Calu3 (cell line): ENCODE data around the gene LEFTY1. TPM values are rescaled to one million over a fixed set of nuclear protein-coding genes. Genes with fewer than 3 reads are reported as not detected.

Experiments used
- BruUV-seq: library from RNA; stranded (reverse); fragments of 400-500 nt; replicated peaks from 2 replicates; lab custom pipeline; 2021; lab: Mats Ljungman, UMichigan
- CTCF ChIA-PET: fragments of 300-600 bp; sonication (Branson Sonifier 250); formaldehyde crosslinking; loops from one replicate; lab custom pipeline; 2022; ENCODE audit warnings: antibody characterized with exemption; lab: Charles Lee
- DNase-seq: peaks from one replicate; pipeline ENCODE4 v3.0.0; 2022
- H3K27ac Mint-ChIP-seq: one replicate; pipeline ENCODE4 v1.8.0; 2022; ENCODE audit warnings: mixed read lengths; ENCODE audit not compliant: unreplicated experiment
- H3K27me3 Mint-ChIP-seq: one replicate; pipeline ENCODE4 v1.8.0; 2022; ENCODE audit warnings: mixed read lengths; ENCODE audit not compliant: unreplicated experiment
- H3K36me3 Mint-ChIP-seq: one replicate; pipeline ENCODE4 v1.8.0; 2022; ENCODE audit warnings: mild to moderate bottlenecking, moderate library complexity, mixed read lengths; ENCODE audit not compliant: insufficient read depth, unreplicated experiment
- H3K4me1 Mint-ChIP-seq: one replicate; pipeline ENCODE4 v1.8.0; 2022; ENCODE audit warnings: mild to moderate bottlenecking, low read depth, mixed read lengths; ENCODE audit not compliant: unreplicated experiment
- H3K4me3 Mint-ChIP-seq: one replicate; pipeline ENCODE4 v1.8.0; 2022; ENCODE audit warnings: mild to moderate bottlenecking, low read depth, moderate library complexity, mixed read lengths; ENCODE audit not compliant: unreplicated experiment
- H3K9me3 Mint-ChIP-seq: one replicate; pipeline ENCODE4 v1.8.0; 2022; ENCODE audit warnings: low read depth, mixed read lengths; ENCODE audit not compliant: unreplicated experiment
- CTCF ChIP-seq: fragments of 200-600 bp; IDR thresholded peaks from one replicate; pipeline ENCODE4 v1.8.0; 2022; ENCODE audit warnings: antibody characterized with exemption; ENCODE audit not compliant: unreplicated experiment
- intact Hi-C: fragments of 100-400 bp; cut with micrococcal nuclease; formaldehyde crosslinking; loops from one replicate; pipeline ENCODE4 v1.10.0; 2022; ENCODE audit not compliant: unreplicated experiment
- total RNA-seq: library from RNA; stranded (reverse); gene quantifications from 2 replicates; pipeline ENCODE4 v1.2.3, GENCODE V29; 2022

The LEFTY1 gene
- total RNA-seq, 1 experiment from 2014 or later: not detected

- Mint-ChIP-seq H3K27me3 (no peaks in the 10 kb centered on the region), H3K36me3 (peaks cover 90% of the 10 kb centered on the region), H3K4me3 (no peak overlapping the region), H3K4me1 (no peaks in the 10 kb centered on the region), H3K27ac (no peak overlapping the region), H3K9me3 (no peaks in the 10 kb centered on the region)
- BruUV-seq: no TSS peak
- TF ChIP-seq CTCF: no peak
- no peak for DNase-seq
- intact Hi-C loops: no loop called here
- CTCF ChIA-PET: no interaction called here
Measured at GRCh38 chr1:225853441-225853840, 35.5 kb downstream of the LEFTY1 start.

GRCh38 chr1:225852413-225853124 lies 36.4 kb downstream of the LEFTY1 start:
- no peak for TF ChIP-seq CTCF
- DNase-seq: no peak

GRCh38 chr1:225851805-225852204 lies 37.1 kb downstream of the LEFTY1 start:
- Mint-ChIP-seq H3K9me3 (no peaks in the 10 kb centered on the region), H3K27ac (no peak overlapping the region), H3K4me3 (no peak overlapping the region), H3K36me3 (peaks cover 90% of the 10 kb centered on the region), H3K4me1 (no peaks in the 10 kb centered on the region), H3K27me3 (no peaks in the 10 kb centered on the region)
- CTCF ChIA-PET: no interaction called here
- no peak for DNase-seq
- BruUV-seq: no TSS peak
- intact Hi-C loops: no loop called here
- no peak for TF ChIP-seq CTCF

More at GRCh38 chr1:225852413-225853124, 36.4 kb downstream of the LEFTY1 start:
- BruUV-seq: no TSS peak
- Mint-ChIP-seq H3K9me3 (no peaks in the 10 kb centered on the region), H3K4me1 (no peaks in the 10 kb centered on the region), H3K27ac (no peak overlapping the region), H3K36me3 (peaks cover 90% of the 10 kb centered on the region), H3K4me3 (no peak overlapping the region), H3K27me3 (no peaks in the 10 kb centered on the region)
- intact Hi-C loops: no loop called here
- CTCF ChIA-PET: no interaction called here

GRCh38 chr1:225850370-225850769 lies 38.6 kb downstream of the LEFTY1 start:
- no TSS peak for BruUV-seq
- Mint-ChIP-seq H3K4me1 (no peaks in the 10 kb centered on the region), H3K36me3 (peaks cover 90% of the 10 kb centered on the region), H3K4me3 (no peak overlapping the region), H3K27me3 (no peaks in the 10 kb centered on the region), H3K27ac (peak overlapping the region; percentile 51), H3K9me3 (no peaks in the 10 kb centered on the region)
- intact Hi-C loops: no loop called here
- no peak for DNase-seq
- TF ChIP-seq CTCF: no peak
- CTCF ChIA-PET: no interaction called here
